SH-SY5Y (cell line): ENCODE data around the gene ID3.

ENCODE experiments used
- GATA2 ChIP-seq: IDR thresholded peaks from 2 replicates; pipeline ENCODE4 v1.6.1; 2011; ENCODE audit warnings: mild to moderate bottlenecking, low read depth, low read length
- GATA3 ChIP-seq: IDR thresholded peaks from 2 replicates; pipeline ENCODE4 v1.6.1; 2011; ENCODE audit warnings: low read depth, mild to moderate bottlenecking, low read length, moderate library complexity

GRCh38 chr1:23575226-23575810, 16.0 kb upstream of the ID3 start:
- TF ChIP-seq GATA2 = no peak
- no peak for TF ChIP-seq GATA3
